Non-pigmented ciliary epithelial cell (primary cell): ENCODE data around the gene RAB3GAP1.

Experiments
- DNase-seq: peaks from one replicate; pipeline ENCODE4 v3.0.0-alpha.2; 2010; ENCODE audit warnings: low read depth

RAB3GAP1 gene

GRCh38 chr2:135164431-135164830 is 112.3 kb downstream of the RAB3GAP1 start:
- peak; percentile 72 for DNase-seq

GRCh38 chr2:135167273-135167672 is 115.2 kb downstream of the RAB3GAP1 start:
- DNase-seq = no peak

GRCh38 chr2:135168204-135168856 is 116.2 kb downstream of the RAB3GAP1 start:
- DNase-seq = no peak

GRCh38 chr2:135169900-135170753 is 118.0 kb downstream of the RAB3GAP1 start:
- no peak for DNase-seq

GRCh38 chr2:135174049-135174809 is 122.1 kb downstream of the RAB3GAP1 start:
- DNase-seq = no peak

- no peak for DNase-seq
Observed at GRCh38 chr2:135174810-135175093, 122.7 kb downstream of the RAB3GAP1 start.

- DNase-seq = no peak
Observed at GRCh38 chr2:135175177-135175576, 123.1 kb downstream of the RAB3GAP1 start.

GRCh38 chr2:135179689-135180088 is 127.6 kb downstream of the RAB3GAP1 start:
- no peak for DNase-seq

GRCh38 chr2:135182190-135182589 is 130.1 kb downstream of the RAB3GAP1 start:
- DNase-seq = no peak

GRCh38 chr2:135182601-135183000 is 130.5 kb downstream of the RAB3GAP1 start:
- no peak for DNase-seq

GRCh38 chr2:135183822-135184221 is 131.7 kb downstream of the RAB3GAP1 start:
- DNase-seq = no peak

- DNase-seq = no peak
Observed at GRCh38 chr2:135186054-135186453, 134.0 kb downstream of the RAB3GAP1 start.

GRCh38 chr2:135187270-135187669 is 135.2 kb downstream of the RAB3GAP1 start:
- no peak for DNase-seq

- no peak for DNase-seq
Observed at GRCh38 chr2:135189148-135189547, 137.1 kb downstream of the RAB3GAP1 start.

- DNase-seq = no peak
Observed at GRCh38 chr2:135190799-135191198, 138.7 kb downstream of the RAB3GAP1 start.

- DNase-seq = no peak
Observed at GRCh38 chr2:135198481-135198880, 146.4 kb downstream of the RAB3GAP1 start.

GRCh38 chr2:135202751-135203150 is 150.7 kb downstream of the RAB3GAP1 start:
- DNase-seq = no peak

- no peak for DNase-seq
Observed at GRCh38 chr2:135203944-135204343, 151.9 kb downstream of the RAB3GAP1 start.

- DNase-seq = no peak
Observed at GRCh38 chr2:135208016-135208415, 155.9 kb downstream of the RAB3GAP1 start.

GRCh38 chr2:135212757-135213156 is 160.7 kb downstream of the RAB3GAP1 start:
- DNase-seq = no peak

- DNase-seq = no peak
Observed at GRCh38 chr2:135218426-135218825, 166.3 kb downstream of the RAB3GAP1 start.

- DNase-seq = no peak
Observed at GRCh38 chr2:135219226-135219625, 167.1 kb downstream of the RAB3GAP1 start.
